H1 (cell line): Measurements from ENCODE around the gene PRPF38A. TPM values are rescaled to one million over a fixed set of nuclear protein-coding genes. Genes with fewer than 3 reads are reported as not detected.

Experiments used
- BCL11A ChIP-seq, 2 experiments: IDR thresholded peaks; one replicate each; pipeline ENCODE4 v1.6.1; 2011; ENCODE audit warnings: low read depth in 2 of 2, low read length in 2 of 2, mild to moderate bottlenecking in 2 of 2
- CBX5 ChIP-seq: fragments of 300-800, 300-1000 bp; sonication (generic); IDR thresholded peaks from 2 replicates; pipeline ENCODE4 v1.7.1; 2016; ENCODE audit warnings: antibody characterized with exemption, low read length, low read depth
- CBX8 ChIP-seq: fragments of 300-800, 300-1000 bp; sonication (generic); IDR thresholded peaks from 2 replicates; pipeline ENCODE4 v1.7.1; 2016; ENCODE audit warnings: low read depth, low read length, borderline replicate concordance
- POLR2AphosphoS5 ChIP-seq: IDR thresholded peaks from 2 replicates; pipeline ENCODE4 v1.6.1; 2011; ENCODE audit warnings: low read depth, low read length
- RXRA ChIP-seq: IDR thresholded peaks from 2 replicates; pipeline ENCODE4 v1.6.1; 2011; ENCODE audit warnings: low read depth, mild to moderate bottlenecking, low read length, moderate library complexity; ENCODE audit not compliant: insufficient read depth
- polyA plus RNA-seq, 7 experiments: library from polyadenylated mRNA; depleted of rRNA in 3 of 7; stranded (reverse) in 5 of 7; unstranded in 2 of 7; fragments of >200 nt in 5 of 7; fragments of 200-250 nt in 2 of 7; gene quantifications; 1 replicate in 5 of 7; 2 replicates in 1 of 7; 4 replicates in 1 of 7; pipeline versions ENCODE4 v1.2.1 to v1.2.3, GENCODE V29; 2011 to 2013; ENCODE audit warnings: missing spikeins in 2 of 7, mixed read lengths in 2 of 7
- total RNA-seq: library from RNA; stranded (reverse); fragmentation: NEBNext Ultra II Directional; extraction: Animal tissue kit (Norgen Biotek cat#: 25700); gene quantifications from 2 replicates; pipeline ENCODE4 v1.2.1, GENCODE V29; 2021

The PRPF38A gene
- total and polyA plus RNA-seq, 2 of the 8 experiments (the other 6 are each of a cell fraction or from before 2014, with no cell fraction given): 25.6 to 76.2 TPM

DNA sequence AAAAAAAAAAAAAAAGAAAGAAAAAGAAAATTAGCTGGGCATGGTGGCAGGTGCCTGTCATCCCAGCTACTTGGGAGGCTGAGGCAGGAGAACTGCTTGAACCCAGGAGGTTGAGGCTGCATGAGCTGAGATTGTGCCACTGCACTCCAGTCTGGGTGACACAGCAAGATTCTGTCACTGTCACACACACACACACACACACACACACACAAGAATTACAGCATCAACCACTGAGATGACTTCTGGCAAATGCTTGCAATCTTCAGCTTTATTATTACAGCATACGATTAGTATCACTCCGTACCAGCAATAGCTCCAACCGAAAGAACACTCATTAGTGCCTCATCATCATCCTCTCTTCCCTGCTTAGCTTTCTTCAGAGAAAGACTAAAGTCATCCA lies 4.8 kb upstream of the PRPF38A start (continued):
- TF ChIP-seq RXRA (no peak), BCL11A (IDR thresholded peaks at IDR 0.05; ENCODE audit: low read depth in 2 of 2, low read length in 2 of 2) (no peak), CBX5 (no peak), POLR2AphosphoS5 (no peak), CBX8 (no peak)
